A549 (cell line): Measurements from ENCODE around the gene ROBO1. TPM values are rescaled to one million over a fixed set of nuclear protein-coding genes. Genes with fewer than 3 reads are reported as not detected.

Source experiments
- ATAC-seq, 2 experiments: fragments of 200-7000 bp in 1 of 2; fragments of >200 bp in 1 of 2; cut with Nextera tagmentation in 1 of 2; cut with Tn5 transposase in 1 of 2; 3 replicates each; pipeline versions ENCODE4 v1.8.0 to v1.9.1; 2018 to 2020; ENCODE audit warnings: mild to moderate bottlenecking in 1 of 2, moderate library complexity in 1 of 2
- CTCF ChIA-PET: fragments of 300-600 bp; sonication (Branson Sonifier 250); formaldehyde crosslinking; extraction: SDS; loops from one replicate; lab custom pipeline; 2021; ENCODE audit warnings: antibody characterized with exemption, inconsistent platforms; lab: Yijun Ruan, JAX
- POLR2A ChIA-PET: fragments of 350-600 bp; formaldehyde crosslinking; extraction: SDS; loops from one replicate; lab custom pipeline; 2021; ENCODE audit warnings: antibody characterized with exemption, inconsistent platforms; lab: Yijun Ruan, JAX
- DNase-seq, 2 experiments: peaks; one replicate each; pipeline versions ENCODE4 v3.0.0 to v3.0.0-alpha.2; 2011 to 2016; ENCODE audit warnings: low read depth in 1 of 2, low spot score in 1 of 2
- FAIRE-seq: peaks from 2 replicates; lab custom pipeline; 2011; peaks lifted over from hg19 to GRCh38; lab: Jason Lieb, UNC
- H3K27ac ChIP-seq, 2 experiments: fragments of >200 bp; sonication (Bioruptor Twin); formaldehyde crosslinking; 3 replicates each; pipeline ENCODE4 v1.5.1; 2016 to 2017
- H3K4me1 ChIP-seq: fragments of >200 bp; sonication (Bioruptor Twin); formaldehyde crosslinking; 3 replicates; pipeline ENCODE4 v1.6.1; 2016
- H3K4me2 ChIP-seq: fragments of >200 bp; sonication (Bioruptor Twin); formaldehyde crosslinking; 3 replicates; pipeline ENCODE4 v1.6.1; 2016
- H3K4me3 ChIP-seq: fragments of >200 bp; sonication (Bioruptor Twin); formaldehyde crosslinking; 3 replicates; pipeline ENCODE4 v1.5.1; 2016
- H3K9me3 ChIP-seq: fragments of >200 bp; sonication (Bioruptor Twin); formaldehyde crosslinking; 3 replicates; pipeline ENCODE4 v1.6.1; 2016
- CHD2 ChIP-seq: fragments of 150-350 bp; IDR thresholded peaks from 2 replicates; pipeline ENCODE4 v1.6.1; 2014; ENCODE audit warnings: low read length; ENCODE audit not compliant: partially characterized antibody
- CHD4 ChIP-seq: fragments of 200-600 bp; sonication (generic); IDR thresholded peaks from 2 replicates; pipeline ENCODE4 v1.6.1; 2016; ENCODE audit warnings: antibody characterized with exemption, mild to moderate bottlenecking, borderline replicate concordance
- EP300 ChIP-seq, 2 experiments: fragments of >200 bp; sonication (Bioruptor Twin); formaldehyde crosslinking; IDR thresholded peaks; 2 replicates in 1 of 2; 3 replicates in 1 of 2; pipeline ENCODE4 v1.6.1; 2016 to 2017
- FOXS1 ChIP-seq: fragments of 250-450 bp; sonication (Bioruptor Pico); IDR thresholded peaks from 2 replicates; pipeline ENCODE4 v1.5.0; 2020; ENCODE audit warnings: mild to moderate bottlenecking, moderate library complexity
- GATA3 ChIP-seq: IDR thresholded peaks from 2 replicates; pipeline ENCODE4 v1.6.1; 2012; ENCODE audit warnings: borderline replicate concordance
- HEYL ChIP-seq: fragments of 250-450 bp; sonication (Bioruptor Pico); IDR thresholded peaks from 2 replicates; pipeline ENCODE4 v1.8.0; 2021; ENCODE audit warnings: mild to moderate bottlenecking, moderate library complexity
- HOXB5 ChIP-seq: fragments of 250-450 bp; sonication (Bioruptor Pico); IDR thresholded peaks from 2 replicates; pipeline ENCODE4 v1.5.0; 2020; ENCODE audit warnings: mild to moderate bottlenecking, moderate library complexity
- JUN ChIP-seq, 2 experiments: fragments of >200 bp; sonication (Bioruptor Twin); formaldehyde crosslinking; IDR thresholded peaks; 2 replicates in 1 of 2; 3 replicates in 1 of 2; pipeline ENCODE4 v1.6.1; 2016 to 2017
- JUNB ChIP-seq: fragments of >200 bp; sonication (Bioruptor Twin); formaldehyde crosslinking; IDR thresholded peaks from 2 replicates; pipeline ENCODE4 v1.6.1; 2016
- KDM1A ChIP-seq: fragments of 200-600 bp; sonication (generic); IDR thresholded peaks from 2 replicates; pipeline ENCODE4 v1.6.1; 2016; ENCODE audit warnings: low read depth, mild to moderate bottlenecking
- NFE2L2 ChIP-seq: fragments of 150-350 bp; conservative IDR thresholded peaks from 2 replicates; pipeline ENCODE4 v1.6.1; 2014; ENCODE audit warnings: low read length
- NPAS2 ChIP-seq: fragments of 250-450 bp; sonication (Bioruptor Pico); IDR thresholded peaks from 2 replicates; pipeline ENCODE4 v1.8.0; 2022; ENCODE audit warnings: mild to moderate bottlenecking, moderate library complexity, borderline replicate concordance
- NR3C1 ChIP-seq: fragments of >200 bp; sonication (Bioruptor Twin); formaldehyde crosslinking; IDR thresholded peaks from 3 replicates; pipeline ENCODE4 v1.6.1; 2017
- POLR2AphosphoS2 ChIP-seq: conservative IDR thresholded peaks from 2 replicates; pipeline ENCODE4 v1.6.1; 2012; ENCODE audit warnings: low read length, improper control_type of control experiment, inconsistent platforms
- RCOR1 ChIP-seq: fragments of 150-350 bp; IDR thresholded peaks from 2 replicates; pipeline ENCODE4 v1.6.1; 2014; ENCODE audit warnings: antibody characterized with exemption, low read length, low read depth
- TFCP2L1 ChIP-seq: fragments of 250-450 bp; sonication (Bioruptor Pico); IDR thresholded peaks from 2 replicates; pipeline ENCODE4 v1.5.0; 2021; ENCODE audit warnings: mild to moderate bottlenecking
- TP53 ChIP-seq: fragments of 250-450 bp; sonication (Bioruptor Pico); IDR thresholded peaks from 2 replicates; pipeline ENCODE4 v1.5.0; 2021; ENCODE audit warnings: mild to moderate bottlenecking, moderate library complexity
- ZSCAN20 ChIP-seq: fragments of 250-450 bp; sonication (Bioruptor Pico); IDR thresholded peaks from 2 replicates; pipeline ENCODE4 v1.8.0; 2022; ENCODE audit warnings: mild to moderate bottlenecking, moderate library complexity
- WGBS: methylation state at CpG from one replicate; pipeline ENCODE4 v1.1.6; 2017; ENCODE audit errors: missing lambda C conversion rate; 5-methylcytosine and 5-hydroxymethylcytosine counted together
- polyA plus RNA-seq, 4 experiments: library from polyadenylated mRNA; depleted of rRNA in 3 of 4; stranded (reverse); fragments of >200 nt; fragmentation: RNase III in 1 of 4; extraction: RNeasy Plus Mini Kit Qiagen cat#74134 plus additional on column Dnase treatment in 1 of 4; gene quantifications; 2 replicates in 3 of 4; 3 replicates in 1 of 4; pipeline ENCODE4 v1.2.3, GENCODE V29; 2011 to 2017
- TF ChIP-seq, protein P1 (sequence below): IDR thresholded peaks from 2 replicates; pipeline ENCODE4 v1.6.1; 2012; ENCODE audit warnings: low read depth, borderline replicate concordance
- TF ChIP-seq, protein P2 (sequence below): fragments of 450-650 bp; IDR thresholded peaks from 2 replicates; pipeline ENCODE4 v1.6.1; 2014; ENCODE audit warnings: antibody characterized with exemption
- TF ChIP-seq, protein P3 (sequence below): IDR thresholded peaks from 2 replicates; pipeline ENCODE4 v1.6.1; 2012
- TF ChIP-seq, protein P4 (sequence below): fragments of 250-450 bp; sonication (Bioruptor Pico); IDR thresholded peaks from 2 replicates; pipeline ENCODE4 v1.5.0; 2021; ENCODE audit warnings: mild to moderate bottlenecking, moderate library complexity, borderline replicate concordance
- TF ChIP-seq, protein P5 (sequence below): fragments of 150-350 bp; IDR thresholded peaks from 2 replicates; pipeline ENCODE4 v1.6.1; 2014; ENCODE audit warnings: low read depth, mild to moderate bottlenecking, low read length

The ROBO1 gene
- polyA plus RNA-seq, 2 of the 4 experiments (the other 2 are of a cell fraction): 25.3 to 35.6 TPM

DNA sequence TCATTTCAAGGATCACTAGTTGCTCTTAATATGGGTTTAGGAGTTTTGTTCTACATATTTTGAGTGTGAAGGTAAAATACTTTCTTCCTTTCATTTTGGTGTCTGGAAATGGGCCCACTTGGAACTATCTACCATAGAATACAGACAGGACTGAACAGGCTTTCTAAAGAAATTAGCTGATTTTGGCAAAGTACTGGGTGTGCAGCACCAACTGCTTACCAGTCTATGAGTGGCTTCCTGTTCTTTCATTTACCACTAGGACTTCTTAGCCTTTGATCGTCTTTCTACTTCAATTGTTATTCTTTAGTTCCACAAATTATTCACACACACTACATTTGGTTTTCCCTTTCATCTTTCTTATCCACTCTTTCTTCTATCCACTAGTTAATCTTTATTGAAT is 1196.3 kb downstream of the ROBO1 start:
- 18% methylated on average over 1 of the region's 1 CpG for WGBS
- ATAC-seq: no peak
- H3K27ac ChIP-seq: no peak overlapping the region
- ChIA-PET CTCF (interaction anchor here (0.6 kb wide), 1 partner anchor 71 kb away, joined by 3 read pairs; no protein-coding TSS in a partner anchor), POLR2A (no interaction called here)
- TF ChIP-seq, protein P1, sequence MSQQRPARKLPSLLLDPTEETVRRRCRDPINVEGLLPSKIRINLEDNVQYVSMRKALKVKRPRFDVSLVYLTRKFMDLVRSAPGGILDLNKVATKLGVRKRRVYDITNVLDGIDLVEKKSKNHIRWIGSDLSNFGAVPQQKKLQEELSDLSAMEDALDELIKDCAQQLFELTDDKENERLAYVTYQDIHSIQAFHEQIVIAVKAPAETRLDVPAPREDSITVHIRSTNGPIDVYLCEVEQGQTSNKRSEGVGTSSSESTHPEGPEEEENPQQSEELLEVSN: no peak
- TF ChIP-seq CHD4 (no peak), JUNB (no peak), HOXB5 (CRISPR knock-in tag) (no peak), ZSCAN20 (CRISPR knock-in tag) (no peak), POLR2AphosphoS2 (no peak)
- TF ChIP-seq, protein P2, sequence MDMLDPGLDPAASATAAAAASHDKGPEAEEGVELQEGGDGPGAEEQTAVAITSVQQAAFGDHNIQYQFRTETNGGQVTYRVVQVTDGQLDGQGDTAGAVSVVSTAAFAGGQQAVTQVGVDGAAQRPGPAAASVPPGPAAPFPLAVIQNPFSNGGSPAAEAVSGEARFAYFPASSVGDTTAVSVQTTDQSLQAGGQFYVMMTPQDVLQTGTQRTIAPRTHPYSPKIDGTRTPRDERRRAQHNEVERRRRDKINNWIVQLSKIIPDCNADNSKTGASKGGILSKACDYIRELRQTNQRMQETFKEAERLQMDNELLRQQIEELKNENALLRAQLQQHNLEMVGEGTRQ: no peak
- no peak overlapping the region for H3K4me3 ChIP-seq
- H3K4me2 ChIP-seq: no peak overlapping the region
- H3K9me3 ChIP-seq: no peaks in the 10 kb centered on the region
- FAIRE-seq: no peak
- DNase-seq: no peak
- H3K4me1 ChIP-seq: no peaks in the 10 kb centered on the region

DNA sequence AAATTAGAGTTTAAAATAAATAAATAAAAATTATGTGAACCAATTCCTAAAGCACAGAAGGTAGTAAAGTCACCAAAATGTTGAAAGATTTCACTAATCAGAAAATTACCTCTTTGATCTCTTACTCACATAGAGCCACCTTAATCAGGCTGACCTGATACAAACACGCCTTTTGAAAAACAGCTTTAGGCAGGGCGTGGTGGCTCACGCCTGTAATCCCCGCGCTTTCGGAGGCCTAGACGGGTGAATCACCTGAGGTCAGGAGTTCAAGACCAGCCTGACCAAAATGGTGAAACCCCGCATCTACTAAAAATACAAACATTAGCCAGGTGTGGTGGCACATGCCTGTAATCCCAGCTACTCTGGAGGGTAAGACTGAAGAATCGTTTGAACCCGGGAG is 1197.3 kb downstream of the ROBO1 start:
- DNase-seq: no peak
- Histone ChIP-seq H3K4me3 (no peak overlapping the region), H3K4me1 (no peaks in the 10 kb centered on the region), H3K4me2 (no peak overlapping the region)
- WGBS: 40% methylated on average over 10 of the region's 10 CpGs
- CTCF ChIA-PET: no interaction called here
- no peak for TF ChIP-seq HEYL
- no peak for TF ChIP-seq GATA3
- TF ChIP-seq TP53 (CRISPR knock-in tag): no peak
- TF ChIP-seq, protein P3, sequence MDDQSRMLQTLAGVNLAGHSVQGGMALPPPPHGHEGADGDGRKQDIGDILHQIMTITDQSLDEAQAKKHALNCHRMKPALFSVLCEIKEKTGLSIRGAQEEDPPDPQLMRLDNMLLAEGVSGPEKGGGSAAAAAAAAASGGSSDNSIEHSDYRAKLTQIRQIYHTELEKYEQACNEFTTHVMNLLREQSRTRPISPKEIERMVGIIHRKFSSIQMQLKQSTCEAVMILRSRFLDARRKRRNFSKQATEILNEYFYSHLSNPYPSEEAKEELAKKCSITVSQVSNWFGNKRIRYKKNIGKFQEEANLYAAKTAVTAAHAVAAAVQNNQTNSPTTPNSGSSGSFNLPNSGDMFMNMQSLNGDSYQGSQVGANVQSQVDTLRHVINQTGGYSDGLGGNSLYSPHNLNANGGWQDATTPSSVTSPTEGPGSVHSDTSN: no peak
- TF ChIP-seq, protein P4, sequence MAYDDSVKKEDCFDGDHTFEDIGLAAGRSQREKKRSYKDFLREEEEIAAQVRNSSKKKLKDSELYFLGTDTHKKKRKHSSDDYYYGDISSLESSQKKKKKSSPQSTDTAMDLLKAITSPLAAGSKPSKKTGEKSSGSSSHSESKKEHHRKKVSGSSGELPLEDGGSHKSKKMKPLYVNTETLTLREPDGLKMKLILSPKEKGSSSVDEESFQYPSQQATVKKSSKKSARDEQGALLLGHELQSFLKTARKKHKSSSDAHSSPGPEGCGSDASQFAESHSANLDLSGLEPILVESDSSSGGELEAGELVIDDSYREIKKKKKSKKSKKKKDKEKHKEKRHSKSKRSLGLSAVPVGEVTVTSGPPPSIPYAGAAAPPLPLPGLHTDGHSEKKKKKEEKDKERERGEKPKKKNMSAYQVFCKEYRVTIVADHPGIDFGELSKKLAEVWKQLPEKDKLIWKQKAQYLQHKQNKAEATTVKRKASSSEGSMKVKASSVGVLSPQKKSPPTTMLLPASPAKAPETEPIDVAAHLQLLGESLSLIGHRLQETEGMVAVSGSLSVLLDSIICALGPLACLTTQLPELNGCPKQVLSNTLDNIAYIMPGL (CRISPR knock-in tag): no peak
- TF ChIP-seq, protein P2: no peak
- TF ChIP-seq NR3C1: no peak
- TF ChIP-seq, protein P5, sequence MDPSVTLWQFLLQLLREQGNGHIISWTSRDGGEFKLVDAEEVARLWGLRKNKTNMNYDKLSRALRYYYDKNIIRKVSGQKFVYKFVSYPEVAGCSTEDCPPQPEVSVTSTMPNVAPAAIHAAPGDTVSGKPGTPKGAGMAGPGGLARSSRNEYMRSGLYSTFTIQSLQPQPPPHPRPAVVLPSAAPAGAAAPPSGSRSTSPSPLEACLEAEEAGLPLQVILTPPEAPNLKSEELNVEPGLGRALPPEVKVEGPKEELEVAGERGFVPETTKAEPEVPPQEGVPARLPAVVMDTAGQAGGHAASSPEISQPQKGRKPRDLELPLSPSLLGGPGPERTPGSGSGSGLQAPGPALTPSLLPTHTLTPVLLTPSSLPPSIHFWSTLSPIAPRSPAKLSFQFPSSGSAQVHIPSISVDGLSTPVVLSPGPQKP: no peak
- no peak for TF ChIP-seq EP300 (IDR thresholded peaks at IDR 0.05)
- TF ChIP-seq, protein P1: no peak
- no peak for TF ChIP-seq NPAS2 (CRISPR knock-in tag)
- TF ChIP-seq NFE2L2: no peak
- no peak for TF ChIP-seq TFCP2L1 (CRISPR knock-in tag)
- TF ChIP-seq JUN (IDR thresholded peaks at IDR 0.05): no peak
- no peak for TF ChIP-seq CHD2
- no peak for TF ChIP-seq KDM1A
- no peak for TF ChIP-seq ZSCAN20 (CRISPR knock-in tag)
- no peak for TF ChIP-seq RCOR1
- no peak for TF ChIP-seq FOXS1 (CRISPR knock-in tag)
- TF ChIP-seq, all 56 proteins: peak for 0
- POLR2A ChIA-PET: no interaction called here
- H3K27ac ChIP-seq: no peak overlapping the region
- FAIRE-seq: no peak
- H3K9me3 ChIP-seq: no peaks in the 10 kb centered on the region
- no peak for ATAC-seq
